8988T (cell line): Measurements from ENCODE around the gene C13orf46.

Experiments
- DNase-seq: peaks from one replicate; pipeline ENCODE4 v3.0.0; 2011

Gene C13orf46

GRCh38 chr13:113969973-113970611, 3.8 kb downstream of the C13orf46 start:
- no peak for DNase-seq

- DNase-seq: no peak
Measured at GRCh38 chr13:113969311-113969972, 4.4 kb downstream of the C13orf46 start.

- no peak for DNase-seq
Measured at GRCh38 chr13:113968463-113969310, 5.2 kb downstream of the C13orf46 start.

- DNase-seq: no peak
Measured at GRCh38 chr13:113967729-113968462, 6.0 kb downstream of the C13orf46 start.

GRCh38 chr13:113967206-113967720, 6.6 kb downstream of the C13orf46 start:
- DNase-seq: no peak

- DNase-seq: no peak
Measured at GRCh38 chr13:113965968-113966884, 7.7 kb downstream of the C13orf46 start.

- no peak for DNase-seq
Measured at GRCh38 chr13:113965383-113965874, 8.4 kb downstream of the C13orf46 start.

- DNase-seq: no peak
Measured at GRCh38 chr13:113964251-113964995, 9.5 kb downstream of the C13orf46 start.

GRCh38 chr13:113963376-113963775, 10.5 kb downstream of the C13orf46 start:
- no peak for DNase-seq

- no peak for DNase-seq
Measured at GRCh38 chr13:113962975-113963374, 10.9 kb downstream of the C13orf46 start.

GRCh38 chr13:113962386-113962785, 11.5 kb downstream of the C13orf46 start:
- no peak for DNase-seq

GRCh38 chr13:113960276-113960948, 13.5 kb downstream of the C13orf46 start:
- DNase-seq: no peak

- no peak for DNase-seq
Measured at GRCh38 chr13:113959198-113959597, 14.7 kb downstream of the C13orf46 start.

- DNase-seq: no peak
Measured at GRCh38 chr13:113958373-113958772, 15.5 kb downstream of the C13orf46 start.

GRCh38 chr13:113956571-113956970, 17.3 kb downstream of the C13orf46 start:
- DNase-seq: no peak

GRCh38 chr13:113955691-113956090, 18.2 kb downstream of the C13orf46 start:
- DNase-seq: no peak

- no peak for DNase-seq
Measured at GRCh38 chr13:113955235-113955634, 18.6 kb downstream of the C13orf46 start.

- DNase-seq: peak; percentile 79
Measured at GRCh38 chr13:113954046-113954835, 19.6 kb downstream of the C13orf46 start.

GRCh38 chr13:113953561-113953960, 20.3 kb downstream of the C13orf46 start:
- no peak for DNase-seq
